ENCODE results near the gene PLPP6. TPM values are rescaled to one million over a fixed set of nuclear protein-coding genes. Genes with fewer than 3 reads are reported as not detected.

Gene PLPP6
- total and polyA plus RNA-seq, 2 of the 13 experiments (the other 11 are each of a cell fraction or from before 2014, with no cell fraction given), result 12.1 to 15.5 TPM

GRCh38 chr9:4662108-4662988 is at the start of gene PLPP6 (continued):
- no peak for TF ChIP-seq NONO (IDR thresholded peaks at IDR 0.05)
- peak; percentile 84 for TF ChIP-seq NONO (CRISPR knock-in tag; conservative IDR thresholded peaks at IDR 0.05)
- peak; percentile 94 for TF ChIP-seq TEAD3 (CRISPR knock-in tag; optimal IDR thresholded peaks at IDR 0.05; ENCODE audit: borderline replicate concordance)
- TF ChIP-seq PAWR (CRISPR knock-in tag; IDR thresholded peaks at IDR 0.05; ENCODE audit: borderline replicate concordance), result no peak
- no peak for TF ChIP-seq FOSL1 (CRISPR knock-in tag; IDR thresholded peaks at IDR 0.05; ENCODE audit: borderline replicate concordance)
- peak; percentile 58; the same call in 1 of the 2 replicates for TF ChIP-seq KLF9 (CRISPR knock-in tag; IDR thresholded peaks at IDR 0.05; ENCODE audit: low read depth)
- TF ChIP-seq ZNF766 (CRISPR knock-in tag; IDR thresholded peaks at IDR 0.05; ENCODE audit: borderline replicate concordance), result 0 out of 2 replicates have a peak, but pooled peaks have one; percentile 12
- TF ChIP-seq ZNF354B (CRISPR knock-in tag; IDR thresholded peaks at IDR 0.05), result 0 out of 2 replicates have a peak, but pooled peaks have one; percentile 20
- TF ChIP-seq GATAD2A (CRISPR knock-in tag; IDR thresholded peaks at IDR 0.05), result peak; percentile 67
- TF ChIP-seq ZNF383 (CRISPR knock-in tag; IDR thresholded peaks at IDR 0.05; ENCODE audit: borderline replicate concordance), result no peak
- 0 out of 2 replicates have a peak, but pooled peaks have one; percentile 66 for TF ChIP-seq ZNF274 (CRISPR knock-in tag; IDR thresholded peaks at IDR 0.05)
- TF ChIP-seq ATF3 (CRISPR knock-in tag; IDR thresholded peaks at IDR 0.05), result peak; percentile 12; the same call in 1 of the 2 replicates
- no peak for TF ChIP-seq ZFP37 (CRISPR knock-in tag; IDR thresholded peaks at IDR 0.05; ENCODE audit: borderline replicate concordance)
- peak; percentile 55 for TF ChIP-seq FOXA3 (CRISPR knock-in tag; IDR thresholded peaks at IDR 0.05)
- TF ChIP-seq ZBTB34 (CRISPR knock-in tag; IDR thresholded peaks at IDR 0.05), result peak; percentile 56; the same call in 1 of the 2 replicates
- TF ChIP-seq SRF (IDR thresholded peaks at IDR 0.05; ENCODE audit: low read depth, low read length), result 0 out of 2 replicates have a peak, but pooled peaks have one; percentile 13
- TF ChIP-seq ZBTB43 (CRISPR knock-in tag; conservative IDR thresholded peaks at IDR 0.05), result no peak
- TF ChIP-seq ZNF777 (CRISPR knock-in tag; IDR thresholded peaks at IDR 0.05), result peak; percentile 67
- TF ChIP-seq ARNT (IDR thresholded peaks at IDR 0.05), result no peak
- TF ChIP-seq GLI4 (CRISPR knock-in tag; IDR thresholded peaks at IDR 0.05; ENCODE audit: borderline replicate concordance), result peak; percentile 87; the same call in 1 of the 2 replicates
- TF ChIP-seq ZHX2 (IDR thresholded peaks at IDR 0.05; ENCODE audit: low read depth), result peak; percentile 65; the same call in 1 of the 2 replicates
- TF ChIP-seq ZHX2 (CRISPR knock-in tag; IDR thresholded peaks at IDR 0.05; ENCODE audit: borderline replicate concordance), result peak; percentile 57; the same call in 1 of the 2 replicates

Measured in HepG2 (cell line).